Measurements from ENCODE around the gene STOX1. TPM values are rescaled to one million over a fixed set of nuclear protein-coding genes. Genes with fewer than 3 reads are reported as not detected.
"Not testable (repeated sequence)": the region's sequence is repeated elsewhere in the genome, so short reads cannot be mapped to it uniquely, and the experiment has no call there.

STOX1 gene
- total RNA-seq, 1 donor from 2014 or later: 0.21 TPM

DNA sequence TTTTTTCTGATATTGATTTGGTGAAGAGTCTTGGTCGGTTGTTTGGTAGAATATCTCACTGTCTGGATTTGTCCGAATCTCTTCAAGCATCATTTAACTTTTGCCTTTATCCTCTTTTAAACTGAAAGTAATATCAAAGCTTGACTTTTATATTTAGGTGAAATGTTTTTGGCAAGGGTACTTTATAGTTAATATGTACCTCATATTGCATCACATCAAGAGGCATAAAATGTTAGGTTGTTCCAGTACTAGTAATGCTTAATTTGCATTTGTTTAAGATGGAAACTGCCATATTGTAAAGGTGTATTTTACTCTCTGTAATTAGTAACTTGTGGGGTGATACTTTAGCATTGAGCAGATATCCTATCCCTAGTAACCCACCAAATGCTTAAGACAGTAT is 111.6 kb downstream of the STOX1 start:
- DNase-seq (ENCODE audit: low spot score): no peak
- no peak for TF ChIP-seq CTCF (IDR thresholded peaks at IDR 0.05; ENCODE audit: unreplicated experiment)
- Mint-ChIP-seq H3K27me3 (ENCODE audit: unreplicated experiment) (no peaks in the 10 kb centered on the region), H3K27ac (ENCODE audit: unreplicated experiment) (no peak overlapping the region), H3K36me3 (ENCODE audit: low read depth, unreplicated experiment) (peaks cover 19% of the 10 kb centered on the region), H3K4me3 (ENCODE audit: unreplicated experiment) (no peak overlapping the region), H3K4me1 (ENCODE audit: unreplicated experiment) (no peaks in the 10 kb centered on the region), H3K9me3 (ENCODE audit: unreplicated experiment) (no peaks in the 10 kb centered on the region)

DNA sequence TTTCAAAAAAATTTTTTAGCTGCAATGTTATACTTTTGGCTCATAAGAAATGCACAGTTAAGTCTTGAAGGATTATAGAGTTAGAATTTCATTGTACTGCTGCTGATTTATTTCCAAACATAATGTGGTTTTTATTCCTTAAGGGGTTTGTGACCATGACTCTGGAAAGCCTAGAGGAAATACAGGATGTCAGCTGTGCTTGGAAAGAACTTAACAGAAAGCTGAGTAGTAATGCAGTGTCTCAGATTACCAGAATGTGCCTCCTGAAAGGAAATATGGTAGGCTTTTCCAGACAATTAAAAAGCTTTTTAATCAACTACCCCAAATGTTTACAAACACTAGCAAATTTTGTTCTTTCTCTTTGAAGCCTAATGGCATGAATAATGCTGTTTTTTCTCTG is 113.6 kb downstream of the STOX1 start:
- not testable (repeated sequence) for H3K27ac Mint-ChIP-seq (ENCODE audit: unreplicated experiment); H3K27me3 Mint-ChIP-seq (ENCODE audit: unreplicated experiment); DNase-seq (ENCODE audit: low spot score); H3K4me3 Mint-ChIP-seq (ENCODE audit: unreplicated experiment); H3K9me3 Mint-ChIP-seq (ENCODE audit: unreplicated experiment); H3K4me1 Mint-ChIP-seq (ENCODE audit: unreplicated experiment)
- peaks cover 25% of the 10 kb centered on the region for H3K36me3 Mint-ChIP-seq (ENCODE audit: low read depth, unreplicated experiment)

Other genes starting within 250 kb of the STOX1 start
- gene CCAR1, start 106.3 kb upstream of the STOX1 start, total RNA-seq (ENCODE audit: unreplicated experiment): 86.1 TPM
- gene DDX50, start 73.8 kb downstream of the STOX1 start, total RNA-seq (ENCODE audit: unreplicated experiment): 35.2 TPM
- gene DDX21, start 128.6 kb downstream of the STOX1 start, total RNA-seq (ENCODE audit: unreplicated experiment): 38.5 TPM
- 26.2 TPM for gene KIFBP, start 161.3 kb downstream of the STOX1 start, total RNA-seq (ENCODE audit: unreplicated experiment)

Measured in endothelial cell (in vitro differentiated cells).